ENCODE data around the gene PERCC1.

DNA sequence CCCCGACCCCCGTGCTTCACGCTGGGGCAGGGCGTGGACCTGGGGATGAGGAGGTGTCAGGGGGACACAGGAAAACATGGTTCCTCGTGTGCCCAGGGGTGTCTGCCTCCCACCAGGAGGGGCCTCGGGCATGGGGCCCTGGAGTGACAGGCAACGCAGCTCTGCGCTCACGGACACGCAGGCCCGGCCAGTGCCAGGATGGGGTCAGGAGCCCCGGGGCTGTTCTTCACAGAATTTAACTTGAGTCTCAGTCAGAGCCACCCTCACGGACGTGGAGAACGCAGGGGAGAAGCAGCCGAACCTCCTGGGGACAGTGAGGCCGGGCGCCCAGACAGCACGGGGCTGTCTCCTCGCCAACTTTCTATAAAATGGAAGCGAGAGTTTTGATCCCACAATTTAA is 33.1 kb upstream of the PERCC1 start:
- TF ChIP-seq, protein P1, sequence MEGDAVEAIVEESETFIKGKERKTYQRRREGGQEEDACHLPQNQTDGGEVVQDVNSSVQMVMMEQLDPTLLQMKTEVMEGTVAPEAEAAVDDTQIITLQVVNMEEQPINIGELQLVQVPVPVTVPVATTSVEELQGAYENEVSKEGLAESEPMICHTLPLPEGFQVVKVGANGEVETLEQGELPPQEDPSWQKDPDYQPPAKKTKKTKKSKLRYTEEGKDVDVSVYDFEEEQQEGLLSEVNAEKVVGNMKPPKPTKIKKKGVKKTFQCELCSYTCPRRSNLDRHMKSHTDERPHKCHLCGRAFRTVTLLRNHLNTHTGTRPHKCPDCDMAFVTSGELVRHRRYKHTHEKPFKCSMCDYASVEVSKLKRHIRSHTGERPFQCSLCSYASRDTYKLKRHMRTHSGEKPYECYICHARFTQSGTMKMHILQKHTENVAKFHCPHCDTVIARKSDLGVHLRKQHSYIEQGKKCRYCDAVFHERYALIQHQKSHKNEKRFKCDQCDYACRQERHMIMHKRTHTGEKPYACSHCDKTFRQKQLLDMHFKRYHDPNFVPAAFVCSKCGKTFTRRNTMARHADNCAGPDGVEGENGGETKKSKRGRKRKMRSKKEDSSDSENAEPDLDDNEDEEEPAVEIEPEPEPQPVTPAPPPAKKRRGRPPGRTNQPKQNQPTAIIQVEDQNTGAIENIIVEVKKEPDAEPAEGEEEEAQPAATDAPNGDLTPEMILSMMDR (IDR thresholded peaks at IDR 0.05; ENCODE audit: low read depth, low read length, poor library complexity, severe bottlenecking), result no peak
- TF ChIP-seq EZH2phosphoT487 (IDR thresholded peaks at IDR 0.05; ENCODE audit: borderline replicate concordance, low read length), result no peak
